Suprapubic skin (tissue), 4 donors: ENCODE data around the gene ARHGEF1. TPM values are rescaled to one million over a fixed set of nuclear protein-coding genes. Genes with fewer than 3 reads are reported as not detected.

Experiments
- DNase-seq, 2 donors: peaks; one replicate each; pipeline ENCODE4 v3.0.0-alpha.2; 2019; ENCODE audit warnings: low spot score in 2 of 2
- H3K27ac ChIP-seq: fragments of 200-600 bp; sonication (generic); one replicate; pipeline ENCODE4 v1.5.1; 2019
- H3K27me3 ChIP-seq: fragments of 200-600 bp; sonication (generic); one replicate; pipeline ENCODE4 v1.5.1; 2019
- H3K36me3 ChIP-seq: fragments of 200-600 bp; sonication (generic); one replicate; pipeline ENCODE4 v1.5.1; 2019
- H3K4me1 ChIP-seq: fragments of 200-600 bp; sonication (generic); one replicate; pipeline ENCODE4 v1.5.1; 2019
- H3K4me3 ChIP-seq: fragments of 200-600 bp; sonication (generic); one replicate; pipeline ENCODE4 v1.5.1; 2019; ENCODE audit warnings: mild to moderate bottlenecking
- H3K9me3 ChIP-seq: fragments of 200-600 bp; sonication (generic); one replicate; pipeline ENCODE4 v1.5.1; 2019
- EP300 ChIP-seq: sonication (generic); formaldehyde crosslinking; IDR thresholded peaks from one replicate; pipeline ENCODE4 v1.6.1; 2017; ENCODE audit warnings: antibody characterized with exemption
- POLR2A ChIP-seq, 2 donors: fragments of 450-650 bp; IDR thresholded peaks; one replicate each; pipeline ENCODE4 v1.6.1; 2017; ENCODE audit warnings: antibody characterized with exemption in 2 of 2, mild to moderate bottlenecking in 2 of 2, moderate library complexity in 2 of 2
- POLR2AphosphoS5 ChIP-seq, 3 donors: sonication (generic); formaldehyde crosslinking; IDR thresholded peaks; one replicate each; pipeline ENCODE4 v1.6.1; 2017; ENCODE audit warnings: antibody characterized with exemption in 3 of 3
- WGBS: methylation state at CpG from one replicate; pipeline ENCODE4 v1.1.5; 2018; 5-methylcytosine and 5-hydroxymethylcytosine counted together
- total RNA-seq, 4 donors: library from RNA; depleted of rRNA; stranded (reverse); fragments of >200 nt; gene quantifications; one replicate each; pipeline ENCODE4 v1.1.0, GENCODE V29; 2016
- TF ChIP-seq, protein P1 (sequence below), 2 donors: fragments of 200-600 bp in 1 of 2; fragments of 450-650 bp in 1 of 2; sonication (generic) in 1 of 2; IDR thresholded peaks; one replicate each; pipeline ENCODE4 v1.5.1; 2016 to 2019; ENCODE audit warnings: antibody characterized with exemption in 2 of 2, mild to moderate bottlenecking in 1 of 2, moderate library complexity in 1 of 2

The ARHGEF1 gene
- total RNA-seq, 4 donors from 2014 or later = 61.0 to 173 (median 72.1) TPM

GRCh38 chr19:41879670-41880328 is 3.2 kb upstream of the ARHGEF1 start:
- peaks cover 14% of the 10 kb centered on the region for H3K4me1 ChIP-seq
- no peaks in the 10 kb centered on the region for H3K27me3 ChIP-seq
- TF ChIP-seq POLR2AphosphoS5 (IDR thresholded peaks at IDR 0.05) (no peak), EP300 (no peak), POLR2A (IDR thresholded peaks at IDR 0.05) (no peak)
- TF ChIP-seq, protein P1, sequence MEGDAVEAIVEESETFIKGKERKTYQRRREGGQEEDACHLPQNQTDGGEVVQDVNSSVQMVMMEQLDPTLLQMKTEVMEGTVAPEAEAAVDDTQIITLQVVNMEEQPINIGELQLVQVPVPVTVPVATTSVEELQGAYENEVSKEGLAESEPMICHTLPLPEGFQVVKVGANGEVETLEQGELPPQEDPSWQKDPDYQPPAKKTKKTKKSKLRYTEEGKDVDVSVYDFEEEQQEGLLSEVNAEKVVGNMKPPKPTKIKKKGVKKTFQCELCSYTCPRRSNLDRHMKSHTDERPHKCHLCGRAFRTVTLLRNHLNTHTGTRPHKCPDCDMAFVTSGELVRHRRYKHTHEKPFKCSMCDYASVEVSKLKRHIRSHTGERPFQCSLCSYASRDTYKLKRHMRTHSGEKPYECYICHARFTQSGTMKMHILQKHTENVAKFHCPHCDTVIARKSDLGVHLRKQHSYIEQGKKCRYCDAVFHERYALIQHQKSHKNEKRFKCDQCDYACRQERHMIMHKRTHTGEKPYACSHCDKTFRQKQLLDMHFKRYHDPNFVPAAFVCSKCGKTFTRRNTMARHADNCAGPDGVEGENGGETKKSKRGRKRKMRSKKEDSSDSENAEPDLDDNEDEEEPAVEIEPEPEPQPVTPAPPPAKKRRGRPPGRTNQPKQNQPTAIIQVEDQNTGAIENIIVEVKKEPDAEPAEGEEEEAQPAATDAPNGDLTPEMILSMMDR (IDR thresholded peaks at IDR 0.05) = no peak
- H3K27ac ChIP-seq = no peak overlapping the region
- no peaks in the 10 kb centered on the region for H3K9me3 ChIP-seq
- H3K4me3 ChIP-seq = no peak overlapping the region
- no peak for DNase-seq
- 71% methylated on average over 4 of the region's 7 CpGs for WGBS
- H3K36me3 ChIP-seq = no peaks in the 10 kb centered on the region

- no peak overlapping the region for H3K4me3 ChIP-seq
- no peaks in the 10 kb centered on the region for H3K9me3 ChIP-seq
- 50% methylated on average over 5 of the region's 5 CpGs for WGBS
- no peaks in the 10 kb centered on the region for H3K27me3 ChIP-seq
- H3K27ac ChIP-seq = no peak overlapping the region
- TF ChIP-seq, protein P1 (IDR thresholded peaks at IDR 0.05) = no peak
- no peak for TF ChIP-seq EP300
- no peak for TF ChIP-seq POLR2A (IDR thresholded peaks at IDR 0.05)
- TF ChIP-seq POLR2AphosphoS5 (IDR thresholded peaks at IDR 0.05) = no peak
- H3K36me3 ChIP-seq = no peaks in the 10 kb centered on the region
- peaks cover 19% of the 10 kb centered on the region for H3K4me1 ChIP-seq
- DNase-seq = no peak
Observed at GRCh38 chr19:41880329-41880708, 2.7 kb upstream of the ARHGEF1 start.

GRCh38 chr19:41883463-41883820 is 458 bp downstream of the ARHGEF1 start:
- peaks cover 43% of the 10 kb centered on the region for H3K4me1 ChIP-seq
- WGBS = under 1% methylated on average over 23 of the region's 23 CpGs

DNA sequence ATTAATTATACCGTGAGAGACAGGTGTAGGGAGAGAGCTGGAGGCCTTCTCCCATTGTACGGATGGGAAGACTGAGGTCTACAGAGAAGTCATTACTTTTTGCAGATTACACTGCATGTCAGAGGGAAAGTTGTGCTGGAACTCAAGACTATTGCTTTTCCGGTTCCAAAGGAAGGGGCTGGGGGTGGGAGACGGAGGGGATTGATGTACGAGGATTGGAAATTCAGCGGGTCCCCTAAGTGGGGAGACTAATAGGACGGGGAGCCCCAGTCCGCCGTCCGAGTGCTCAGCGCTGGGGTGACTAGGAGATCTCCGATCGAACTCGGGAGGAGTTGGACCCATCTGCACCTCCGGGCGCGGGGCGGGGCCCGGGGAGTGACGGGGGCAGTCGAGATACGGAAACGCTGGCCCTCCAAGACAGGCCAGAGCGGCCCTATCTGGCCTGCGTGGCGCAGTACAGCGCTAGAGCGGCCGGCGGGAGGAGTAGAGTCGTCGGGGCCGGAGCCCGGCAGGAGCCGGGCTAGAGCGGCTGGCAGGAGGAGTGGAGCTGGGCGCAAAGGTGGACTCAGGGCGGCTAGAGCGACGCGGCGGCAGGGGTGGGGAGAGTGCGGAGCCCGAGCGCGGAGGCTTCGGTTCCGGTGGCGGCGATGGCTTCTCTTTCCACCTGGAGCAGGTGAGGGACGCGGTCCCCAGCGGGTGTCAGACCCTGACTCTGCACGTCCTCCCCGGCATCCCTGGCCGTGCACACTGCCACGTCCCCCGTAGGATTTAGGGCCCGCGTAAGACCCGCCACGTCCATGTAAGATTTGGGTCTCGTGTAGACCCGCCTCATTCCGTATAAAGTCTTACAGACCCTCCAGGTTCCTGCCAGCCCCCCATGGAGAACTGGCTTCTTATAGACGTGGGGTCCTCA is 1.1 kb downstream of the ARHGEF1 start:
- Histone ChIP-seq H3K36me3 (peaks cover 14% of the 10 kb centered on the region), H3K4me3 (peak overlapping the region; percentile 84), H3K27ac (peak overlapping the region; percentile 84), H3K4me1 (peaks cover 43% of the 10 kb centered on the region), H3K27me3 (no peaks in the 10 kb centered on the region), H3K9me3 (no peaks in the 10 kb centered on the region)
- DNase-seq = peak; percentile 95 to 96
- under 1% methylated on average over 52 of the region's 66 CpGs for WGBS
- TF ChIP-seq POLR2A (IDR thresholded peaks at IDR 0.05) (peak in 1 of 2 donors; percentile 38), POLR2AphosphoS5 (IDR thresholded peaks at IDR 0.05) (peak in 2 of 3 donors; percentile 49 to 61), EP300 (no peak)

More at GRCh38 chr19:41883463-41883820, 458 bp downstream of the ARHGEF1 start:
- peak overlapping the region; percentile 84 for H3K4me3 ChIP-seq
- TF ChIP-seq, protein P1 (IDR thresholded peaks at IDR 0.05) = no peak
- no peak for TF ChIP-seq POLR2AphosphoS5 (IDR thresholded peaks at IDR 0.05)
- no peak for TF ChIP-seq EP300
- no peak for TF ChIP-seq POLR2A (IDR thresholded peaks at IDR 0.05)
- H3K27me3 ChIP-seq = no peaks in the 10 kb centered on the region
- H3K9me3 ChIP-seq = no peaks in the 10 kb centered on the region
- H3K27ac ChIP-seq = peak overlapping the region; percentile 84
- DNase-seq = no peak
- H3K36me3 ChIP-seq = peaks cover 8% of the 10 kb centered on the region

DNA sequence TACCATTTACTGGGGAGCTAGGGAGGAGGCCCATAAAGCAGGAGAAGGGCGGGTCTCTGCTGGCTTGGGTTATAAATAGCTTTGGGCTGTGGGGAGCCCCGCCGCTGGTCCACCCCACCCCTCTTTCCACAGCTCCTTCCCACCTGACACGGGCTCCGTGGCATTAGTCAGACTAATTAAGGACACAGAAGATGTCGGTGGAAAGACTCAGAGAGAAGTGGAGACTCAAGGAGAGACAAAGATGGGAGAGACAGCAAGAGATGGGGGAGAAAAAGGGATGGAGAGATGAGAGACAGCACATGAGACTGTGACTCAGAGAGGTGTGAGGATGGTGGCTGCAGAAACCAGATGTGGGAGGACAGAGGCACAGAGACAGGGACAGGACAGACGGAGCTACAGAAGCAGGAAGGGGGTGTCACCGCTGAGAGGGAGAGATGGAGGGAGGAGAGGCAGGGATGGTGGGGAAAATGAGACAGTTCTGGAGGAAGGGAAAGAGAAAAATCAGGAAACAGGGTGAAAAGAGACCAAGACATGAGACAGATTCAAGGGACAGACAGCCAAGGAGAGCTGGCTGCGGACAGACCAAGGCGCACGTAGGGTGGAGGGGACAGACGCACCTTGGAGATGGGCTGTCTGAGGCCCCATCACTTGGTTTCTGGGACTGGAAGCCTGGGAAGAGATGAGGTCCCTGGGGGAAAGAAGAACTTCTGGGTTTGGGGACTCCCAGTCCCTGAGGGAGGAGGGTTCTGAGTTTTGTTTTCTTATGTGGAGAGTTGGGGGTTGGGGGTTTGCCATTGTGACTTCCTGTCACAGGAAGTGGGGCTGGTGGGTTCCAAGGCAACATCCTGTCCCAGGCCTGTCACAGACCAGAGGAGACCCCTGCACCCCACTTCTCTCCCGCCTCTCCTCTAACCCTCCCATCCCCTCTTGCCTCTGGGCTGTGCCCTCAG is 4.1 kb downstream of the ARHGEF1 start:
- Histone ChIP-seq H3K36me3 (peaks cover 36% of the 10 kb centered on the region), H3K4me3 (peak overlapping the region; percentile 10)

More for the DNA sequence above, 4.1 kb downstream of the ARHGEF1 start:
- H3K9me3 ChIP-seq = no peaks in the 10 kb centered on the region
- H3K27ac ChIP-seq = peak overlapping the region; percentile 63
- H3K27me3 ChIP-seq = no peaks in the 10 kb centered on the region
- no peak for DNase-seq
- WGBS = 46% methylated on average over 13 of the region's 13 CpGs
- H3K4me1 ChIP-seq = peaks cover 43% of the 10 kb centered on the region
- TF ChIP-seq POLR2AphosphoS5 (IDR thresholded peaks at IDR 0.05) (no peak), EP300 (no peak), POLR2A (IDR thresholded peaks at IDR 0.05) (no peak)
- TF ChIP-seq, protein P1 (IDR thresholded peaks at IDR 0.05) = no peak
